Measurements from ENCODE around the gene AOC3.

The AOC3 gene, protein sequence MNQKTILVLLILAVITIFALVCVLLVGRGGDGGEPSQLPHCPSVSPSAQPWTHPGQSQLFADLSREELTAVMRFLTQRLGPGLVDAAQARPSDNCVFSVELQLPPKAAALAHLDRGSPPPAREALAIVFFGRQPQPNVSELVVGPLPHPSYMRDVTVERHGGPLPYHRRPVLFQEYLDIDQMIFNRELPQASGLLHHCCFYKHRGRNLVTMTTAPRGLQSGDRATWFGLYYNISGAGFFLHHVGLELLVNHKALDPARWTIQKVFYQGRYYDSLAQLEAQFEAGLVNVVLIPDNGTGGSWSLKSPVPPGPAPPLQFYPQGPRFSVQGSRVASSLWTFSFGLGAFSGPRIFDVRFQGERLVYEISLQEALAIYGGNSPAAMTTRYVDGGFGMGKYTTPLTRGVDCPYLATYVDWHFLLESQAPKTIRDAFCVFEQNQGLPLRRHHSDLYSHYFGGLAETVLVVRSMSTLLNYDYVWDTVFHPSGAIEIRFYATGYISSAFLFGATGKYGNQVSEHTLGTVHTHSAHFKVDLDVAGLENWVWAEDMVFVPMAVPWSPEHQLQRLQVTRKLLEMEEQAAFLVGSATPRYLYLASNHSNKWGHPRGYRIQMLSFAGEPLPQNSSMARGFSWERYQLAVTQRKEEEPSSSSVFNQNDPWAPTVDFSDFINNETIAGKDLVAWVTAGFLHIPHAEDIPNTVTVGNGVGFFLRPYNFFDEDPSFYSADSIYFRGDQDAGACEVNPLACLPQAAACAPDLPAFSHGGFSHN

DNA sequence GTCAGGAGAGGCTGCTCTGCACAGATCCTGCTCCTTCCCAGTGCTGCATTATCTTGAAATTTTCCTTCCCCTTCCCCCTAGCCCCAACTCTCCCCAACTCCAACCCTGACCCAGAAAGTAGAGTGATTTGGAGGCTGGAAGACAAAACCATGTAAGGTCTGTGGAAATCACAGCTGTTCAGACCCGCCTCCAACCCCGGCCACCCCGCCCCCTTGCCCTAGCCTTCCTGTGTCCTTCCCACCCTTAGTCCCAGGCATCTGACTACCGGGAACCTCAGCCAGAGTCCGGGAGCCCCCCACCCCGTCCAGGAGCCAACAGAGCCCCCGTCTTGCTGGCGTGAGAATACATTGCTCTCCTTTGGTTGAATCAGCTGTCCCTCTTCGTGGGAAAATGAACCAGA lies at the start of gene AOC3:
Gene AOC3, plus strand, starts transcription at position 246 of the 400 bp plus-strand sequence. Its CDS starts 145 bp downstream, at position 391.
- no peak for DNase-seq

DNA sequence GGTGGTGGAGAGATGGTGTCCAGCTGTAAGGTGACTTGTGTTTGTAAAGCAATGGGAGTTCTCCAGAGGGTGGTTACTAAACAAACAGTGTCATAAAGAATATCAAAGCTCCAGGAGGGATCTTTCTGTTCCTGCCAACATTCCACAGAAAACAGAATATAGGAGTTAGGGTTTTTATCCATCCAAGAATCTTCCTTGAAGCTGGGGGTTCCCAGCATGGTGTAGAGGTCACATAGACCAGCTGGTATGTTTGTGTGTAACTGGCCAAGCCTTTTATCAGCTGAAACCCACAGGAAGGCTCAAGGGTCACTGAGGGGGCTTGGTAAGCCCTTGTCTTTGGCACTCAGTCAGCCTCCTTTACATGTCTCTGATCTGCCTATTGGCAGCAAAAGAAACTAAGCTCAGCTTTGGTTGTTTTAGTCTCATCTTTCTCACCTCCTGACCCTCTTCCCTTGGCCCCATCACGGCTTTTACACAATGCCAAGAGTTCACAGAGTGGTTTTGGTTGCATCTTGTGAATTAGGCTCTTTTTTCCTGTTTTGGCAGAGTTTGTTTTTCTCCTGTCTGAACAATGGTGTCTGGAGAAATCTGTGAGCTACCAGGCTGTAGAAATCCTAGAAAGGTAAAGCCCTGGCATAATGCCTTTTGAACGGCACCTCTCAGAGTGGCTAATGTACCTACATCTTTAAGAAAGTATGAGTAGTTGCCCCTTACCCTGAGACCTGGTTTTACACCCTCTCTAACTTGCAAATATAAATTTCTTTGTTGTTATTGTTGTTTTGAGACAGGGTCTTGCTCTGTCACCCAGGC lies 47.7 kb upstream of the AOC3 start:
- DNase-seq = no peak

DNA sequence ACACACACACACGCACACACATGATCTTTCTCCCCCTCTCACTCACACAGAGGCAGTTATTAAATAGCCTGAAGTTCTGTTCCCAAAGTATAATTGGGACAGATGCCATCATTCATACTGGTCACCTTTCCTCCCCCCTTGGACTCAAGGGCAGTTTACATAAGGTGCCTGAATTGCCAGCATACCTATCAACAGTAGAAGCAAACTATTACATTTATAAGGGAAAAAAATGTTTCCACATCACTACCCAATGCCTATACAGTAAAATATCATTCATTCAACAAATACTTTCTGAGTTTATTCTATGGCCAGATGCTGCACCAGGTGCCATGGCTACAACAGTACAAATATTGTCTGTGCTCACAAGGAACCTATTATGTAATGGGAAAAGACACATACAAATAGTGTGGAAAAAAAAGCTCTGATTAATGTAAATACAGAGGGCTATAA lies 46.1 kb upstream of the AOC3 start:
- DNase-seq = no peak

DNA sequence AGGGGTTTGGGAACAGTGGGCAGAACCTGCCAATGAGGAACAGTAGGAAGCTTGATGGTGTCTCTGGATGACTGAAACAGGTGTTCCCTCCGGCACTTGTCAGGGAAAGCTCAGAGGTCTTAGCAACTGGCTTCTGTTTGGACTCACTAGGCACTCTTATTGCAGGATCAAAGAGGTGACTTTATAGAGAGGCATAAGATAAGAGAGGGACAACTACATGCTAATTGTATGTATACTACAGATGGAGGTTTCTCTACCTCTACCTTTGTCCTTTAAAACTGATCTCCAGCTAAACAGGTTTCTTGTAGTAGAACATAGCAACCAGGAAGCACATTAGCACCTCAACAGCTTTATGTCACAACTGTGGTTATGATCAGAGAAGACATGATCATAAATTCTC lies 44.8 kb upstream of the AOC3 start:
- DNase-seq = no peak

DNA sequence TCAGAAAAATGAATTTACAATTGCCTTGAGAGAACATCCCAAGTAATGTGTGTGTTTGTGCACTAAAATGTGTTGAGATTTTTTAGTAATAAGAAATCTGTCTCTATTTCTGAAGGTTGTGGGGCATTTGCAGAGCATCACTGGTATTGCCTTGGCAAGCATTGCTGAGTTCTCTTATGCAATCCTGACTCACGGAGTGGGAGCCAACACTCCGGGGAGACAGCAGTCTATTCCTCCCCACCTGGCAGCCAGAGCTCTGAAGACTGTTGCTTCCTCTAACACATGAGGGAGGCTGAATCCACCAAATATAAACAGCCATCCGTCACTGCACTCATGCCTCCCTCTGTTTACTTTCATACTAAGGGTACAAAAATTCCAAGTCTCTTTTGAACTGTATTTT lies 41.7 kb upstream of the AOC3 start:
- peak in 30 of 56 donors; percentile 0 to 66 (median 20) for DNase-seq

DNA sequence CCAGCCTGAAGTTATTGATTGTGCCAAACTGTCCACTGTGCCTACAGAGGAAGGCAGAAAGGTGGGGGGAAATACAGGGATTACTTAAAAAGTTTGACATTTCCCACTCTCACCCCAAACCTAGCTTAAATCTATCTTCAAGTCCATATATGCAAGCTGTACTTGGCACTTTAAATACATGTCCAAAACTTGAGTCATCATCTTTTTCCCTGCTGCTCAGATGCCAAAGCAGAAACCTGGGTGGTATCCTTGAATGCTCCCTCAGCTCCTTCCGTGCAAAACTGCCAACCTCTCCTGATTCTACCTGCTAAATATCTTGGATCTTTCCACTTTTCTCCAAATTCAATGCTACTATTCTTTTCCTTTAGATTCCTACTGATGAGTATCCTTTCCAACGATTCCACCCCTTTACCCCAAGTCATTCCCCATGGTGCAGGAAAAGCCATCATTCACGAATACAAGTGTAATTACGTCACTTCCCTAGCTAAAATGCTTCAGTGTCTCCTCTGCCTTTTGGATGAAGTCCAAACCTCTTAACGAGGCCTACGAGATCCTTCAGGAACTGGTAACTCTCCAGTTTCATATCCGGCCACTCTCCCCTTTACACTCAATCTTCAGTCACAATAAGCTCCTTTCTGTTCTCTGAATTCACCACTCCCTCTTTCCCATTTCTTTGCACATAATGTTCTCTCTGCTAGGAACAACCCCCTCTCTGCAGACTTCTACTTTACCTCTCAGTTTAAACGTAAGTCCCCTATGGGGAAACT lies 36.2 kb upstream of the AOC3 start:
- no peak for DNase-seq

DNA sequence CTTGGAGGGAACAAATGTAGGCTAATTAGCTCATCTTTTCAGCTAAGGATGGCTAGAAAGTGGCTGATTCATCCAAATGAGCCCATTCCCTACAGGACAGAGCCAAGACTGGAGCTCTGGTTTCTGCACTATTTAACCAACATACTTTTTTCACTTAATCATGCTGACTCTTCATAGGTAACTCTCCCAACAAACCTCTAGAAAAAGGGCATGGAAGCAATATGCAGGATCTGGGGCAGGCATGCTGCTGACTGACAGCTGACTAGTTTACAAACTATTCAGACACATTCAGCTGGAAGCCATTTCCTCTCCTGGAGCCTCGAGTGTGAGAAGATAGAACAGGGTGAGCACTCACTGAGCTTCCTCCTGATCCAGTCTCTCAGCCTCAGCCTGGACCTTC lies 33.1 kb upstream of the AOC3 start:
- no peak for DNase-seq

DNA sequence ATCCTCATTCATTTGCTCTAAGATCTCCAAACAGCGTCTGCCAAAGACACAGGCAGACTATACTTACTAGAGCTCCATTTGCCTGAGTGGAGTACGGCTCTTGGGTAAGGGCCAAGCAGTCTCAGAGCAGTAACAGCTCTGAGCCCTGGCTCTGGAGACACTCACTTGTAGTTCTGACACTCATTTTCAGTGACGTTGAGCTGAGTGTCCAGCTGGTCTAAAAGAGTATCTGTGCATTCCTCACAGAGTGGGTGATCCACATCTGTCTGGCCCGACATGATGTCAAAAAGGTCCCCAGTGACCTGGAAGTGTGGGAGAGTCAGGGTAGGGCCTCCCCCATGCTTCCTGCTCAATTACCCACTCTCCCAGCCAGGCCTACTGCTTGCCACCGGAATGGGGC lies 32.6 kb upstream of the AOC3 start:
- DNase-seq = no peak

DNA sequence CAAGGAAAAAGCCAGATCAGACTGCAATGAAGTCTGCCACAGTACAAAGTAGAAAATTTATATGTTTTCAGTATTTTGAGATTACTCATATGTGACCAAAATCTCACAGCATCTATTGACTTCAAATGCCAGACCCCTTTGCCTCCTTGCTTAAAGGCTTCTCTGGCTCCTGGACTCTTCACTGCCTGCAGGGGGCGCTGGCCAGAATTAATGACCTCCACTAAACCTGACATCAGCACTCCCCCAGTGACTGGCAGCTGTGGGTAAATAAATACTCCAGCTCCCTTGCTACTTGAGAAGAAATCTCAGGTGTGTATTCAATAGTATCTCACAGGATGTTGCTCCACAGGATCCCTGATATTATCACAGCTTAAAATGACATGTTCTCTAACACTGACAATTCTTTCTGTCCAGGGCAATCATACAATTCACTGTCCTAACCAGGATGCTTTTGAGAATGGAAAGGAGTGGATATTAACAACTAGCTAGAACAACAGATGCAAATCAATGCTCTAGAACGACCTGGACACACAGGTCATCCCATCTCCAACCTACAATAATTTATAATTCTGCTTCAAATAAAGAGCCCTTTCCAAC lies 31.0 kb upstream of the AOC3 start:
- DNase-seq = peak in 7 of 56 donors; percentile 0 to 17 (median 7)

DNA sequence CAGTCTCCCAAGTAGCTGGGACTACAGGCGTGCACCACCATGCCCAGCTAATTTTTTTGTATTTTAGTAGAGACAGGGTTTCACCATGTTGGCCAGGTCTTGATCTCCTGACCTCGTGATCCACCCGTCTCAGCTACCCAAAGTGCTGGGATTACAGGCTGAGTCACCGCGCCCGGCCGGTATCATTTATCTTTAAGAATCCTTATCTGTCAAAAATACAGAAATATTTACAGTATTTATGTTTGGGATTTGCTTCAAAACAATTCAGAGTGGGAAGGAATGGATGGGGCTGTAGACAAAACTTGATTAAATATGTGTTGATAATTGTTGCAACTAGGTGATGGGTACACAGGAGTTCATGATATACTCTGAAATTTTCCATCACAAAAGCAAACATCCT lies 29.8 kb upstream of the AOC3 start:
- DNase-seq = no peak

DNA sequence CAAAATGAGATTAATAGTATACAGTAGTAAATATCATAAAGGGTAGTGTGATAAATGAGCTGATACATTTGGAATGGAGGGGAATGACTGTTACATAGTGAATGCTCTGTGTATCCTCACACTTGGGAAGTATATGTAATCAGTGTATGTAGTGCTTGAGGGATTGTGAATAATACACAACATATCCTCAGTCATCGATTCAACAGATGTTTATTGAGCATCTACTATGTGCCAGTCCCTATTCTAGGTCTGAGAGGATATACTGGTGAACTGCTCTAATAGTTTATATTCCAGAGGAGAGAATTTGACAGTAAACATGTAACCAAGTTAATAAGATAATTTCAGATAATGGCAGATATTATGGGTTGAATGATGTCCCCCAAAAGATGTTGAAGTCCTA lies 23.5 kb upstream of the AOC3 start:
- no peak for DNase-seq

DNA sequence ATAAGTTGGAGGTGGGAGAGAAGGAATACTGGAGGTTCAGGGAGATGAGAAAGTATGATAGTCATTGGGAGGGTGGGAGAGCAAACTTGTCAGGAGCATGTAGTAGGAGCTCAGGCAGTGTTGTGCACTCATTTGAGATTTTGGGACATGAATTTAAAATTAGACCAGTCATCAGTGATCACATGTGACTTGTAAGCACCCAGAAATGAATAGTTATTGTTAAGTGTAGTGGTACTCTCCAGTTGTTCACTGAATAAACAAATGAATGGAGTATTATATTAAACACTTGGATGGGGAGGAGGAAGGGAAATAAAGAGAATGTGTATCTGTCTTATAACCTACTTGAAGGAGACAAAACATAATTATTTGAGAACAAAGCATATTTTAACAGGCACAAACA lies 20.0 kb upstream of the AOC3 start:
- DNase-seq = no peak

DNA sequence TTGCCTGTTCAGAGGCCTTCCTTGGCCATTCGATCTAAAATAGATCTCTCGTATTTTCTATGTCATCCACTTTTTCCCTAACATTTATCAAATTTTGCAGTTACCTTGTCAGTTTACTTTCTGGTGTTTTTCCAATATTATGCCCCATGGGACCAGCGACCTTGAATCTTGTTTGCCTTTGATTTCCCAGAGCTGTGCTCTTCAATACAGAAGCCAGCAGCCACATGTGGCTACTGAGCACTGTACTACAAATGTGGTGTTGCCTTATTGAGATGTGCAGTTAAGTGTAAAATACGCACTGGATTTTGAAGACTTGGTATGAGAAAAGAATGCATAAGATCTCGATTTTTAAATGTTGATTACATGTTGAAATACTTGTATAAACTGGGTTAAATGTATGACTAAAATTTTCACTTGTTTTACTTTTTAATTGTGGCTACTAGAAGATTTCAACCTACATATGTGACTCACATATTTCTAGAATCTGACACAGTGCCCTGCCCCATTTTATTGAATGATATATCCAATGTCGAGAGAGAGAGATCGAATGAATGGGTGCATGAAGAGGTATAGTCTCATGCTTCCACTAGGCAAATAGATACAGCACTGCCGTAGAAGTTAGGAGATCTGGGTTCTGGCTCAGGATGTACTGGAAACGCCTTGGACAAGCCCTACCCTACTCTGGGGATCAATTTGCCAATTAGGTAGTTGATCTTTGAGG lies 18.6 kb upstream of the AOC3 start:
- no peak for DNase-seq

DNA sequence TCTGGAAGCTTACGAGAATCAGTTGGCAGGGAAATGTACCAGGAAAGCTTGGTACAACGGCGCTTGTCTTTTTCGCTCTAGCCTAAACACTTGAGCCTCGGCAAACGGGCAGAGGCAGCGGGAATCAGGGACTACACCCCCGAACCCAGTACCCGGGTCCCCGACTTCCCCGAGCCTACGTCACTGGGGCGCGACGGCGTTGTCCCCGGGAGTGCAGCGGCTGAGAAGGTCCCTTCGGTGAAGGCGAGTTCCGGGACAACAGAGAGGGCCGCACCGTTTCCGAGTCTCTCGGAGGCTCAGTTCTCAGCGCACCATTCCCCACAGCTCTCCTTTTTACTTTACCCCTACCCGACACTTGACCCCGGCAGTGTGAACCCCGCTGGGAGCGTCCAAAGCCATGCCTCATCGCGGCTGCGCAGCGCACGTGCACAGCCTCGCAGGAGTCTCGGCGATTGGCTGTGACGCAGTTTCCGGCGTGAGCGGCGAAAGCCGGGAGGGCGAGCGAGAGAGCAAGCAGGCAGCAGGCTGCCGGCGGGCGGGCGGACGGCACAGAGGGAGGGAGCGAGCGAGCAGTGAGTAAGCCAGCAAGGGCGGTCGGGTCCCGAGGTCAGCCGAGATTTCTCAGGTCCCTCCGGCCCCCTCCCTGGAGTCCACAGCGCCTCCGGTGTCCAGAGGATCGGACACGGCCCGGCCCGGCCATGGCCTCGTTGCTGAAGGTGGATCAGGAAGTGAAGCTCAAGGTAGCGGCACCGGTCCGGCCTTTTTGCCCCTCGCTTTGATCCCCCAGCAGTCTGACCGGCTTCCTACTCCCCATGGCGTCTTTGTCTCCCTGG lies 17.8 kb upstream of the AOC3 start, which contains the start of gene PSME3:
Gene PSME3, plus strand, starts transcription at position 464 of the 833 bp plus-strand sequence. Its CDS starts 235 bp downstream, at position 699.
- DNase-seq = peak; percentile 33 to 98 (median 91)

DNA sequence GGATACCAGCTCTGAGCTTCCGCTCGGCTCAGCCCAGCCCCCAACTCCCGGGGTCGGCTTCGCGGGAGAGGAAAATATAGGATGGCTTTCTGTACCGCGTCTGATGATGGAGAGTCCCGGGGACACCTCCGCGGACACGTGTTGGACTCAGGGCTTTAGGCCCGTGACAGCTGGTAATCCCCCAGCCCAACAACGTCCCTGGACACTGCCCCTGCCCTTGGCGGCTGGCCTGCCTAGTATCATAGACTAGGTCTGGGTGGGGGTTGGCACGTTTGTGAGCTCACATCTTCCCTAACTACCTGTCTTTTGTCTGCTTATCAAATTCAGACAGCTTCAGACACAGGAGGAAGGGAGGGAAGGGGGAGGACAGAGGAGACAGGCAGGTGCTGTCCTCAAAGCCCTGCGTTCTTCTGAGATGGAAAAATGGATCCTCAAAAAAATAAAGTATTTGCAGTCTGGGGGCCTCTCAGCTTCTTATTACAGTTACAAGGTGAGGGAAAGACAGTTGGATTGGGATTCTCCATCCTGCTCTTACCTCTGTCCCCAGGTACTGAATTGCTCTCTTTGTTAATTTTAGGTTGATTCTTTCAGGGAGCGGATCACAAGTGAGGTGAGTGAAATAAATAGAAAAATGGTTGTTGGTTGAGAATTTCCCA lies 17.1 kb upstream of the AOC3 start:
- peak in 1 of 56 donors; percentile 30 for DNase-seq

DNA sequence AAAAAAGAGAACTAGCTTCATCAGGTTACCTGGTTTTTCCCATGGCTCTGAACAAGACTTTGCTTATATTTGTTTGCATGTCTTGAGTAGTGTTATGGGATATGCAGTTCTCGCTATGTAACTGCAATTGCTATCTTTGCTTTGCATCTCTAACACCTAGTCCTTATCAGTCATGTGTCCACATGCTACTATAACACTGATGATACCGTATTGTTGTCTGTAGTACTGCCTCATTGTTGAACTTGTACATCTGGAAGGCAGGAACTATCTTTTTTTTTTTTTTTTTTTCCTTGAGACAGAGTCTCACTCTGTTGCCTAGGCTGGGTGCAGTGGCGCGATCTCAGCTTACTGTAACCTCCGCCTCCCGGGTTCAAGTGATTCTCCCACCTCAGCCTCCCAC lies 15.3 kb upstream of the AOC3 start:
- no peak for DNase-seq

DNA sequence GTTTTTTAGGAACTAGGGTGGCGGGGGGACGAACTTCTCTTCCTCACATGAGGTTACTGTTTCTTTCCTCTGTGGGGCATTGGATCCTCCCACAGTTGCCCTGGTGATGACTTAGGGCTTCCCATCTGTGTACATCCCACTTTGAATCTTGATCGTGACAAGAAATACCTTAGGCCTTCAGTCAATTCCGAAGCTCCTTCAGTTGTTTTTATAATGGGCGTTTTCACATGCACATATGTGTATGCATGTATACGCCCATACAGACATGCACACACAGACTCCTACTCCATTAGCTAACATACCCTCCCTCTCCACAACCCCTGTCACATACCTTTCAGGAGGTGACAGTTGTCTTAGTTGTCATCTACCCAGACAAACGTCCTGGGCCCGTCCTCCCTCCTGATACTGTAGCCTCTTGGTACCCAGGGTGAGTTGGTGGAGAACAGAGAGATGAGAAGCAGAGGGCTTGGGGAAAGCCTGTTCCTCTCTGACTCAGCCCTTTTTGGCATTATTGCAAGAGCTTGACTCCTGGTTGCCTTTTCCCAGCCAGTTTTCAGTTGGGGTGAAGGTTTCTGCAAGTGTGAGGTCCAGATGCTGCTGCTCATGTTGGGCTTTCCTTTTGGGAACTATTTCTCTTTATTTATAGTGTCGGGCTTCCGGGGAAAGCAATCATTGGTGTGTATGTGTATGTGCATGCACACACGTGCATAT lies 8.9 kb upstream of the AOC3 start:
- no peak for DNase-seq

Measured in nucleus accumbens (tissue), 56 donors.